OCI-LY7 (cell line): ENCODE data around the gene HDAC9. TPM values are rescaled to one million over a fixed set of nuclear protein-coding genes. Genes with fewer than 3 reads are reported as not detected.

Source experiments
- BruUV-seq: library from RNA; stranded (reverse); fragments of 400-500 nt; replicated peaks from 2 replicates; lab custom pipeline; 2021; lab: Mats Ljungman, UMichigan
- CTCF ChIA-PET: fragments of 300-600 bp; sonication (Branson Sonifier 250); formaldehyde crosslinking; loops from one replicate; lab custom pipeline; 2022; ENCODE audit warnings: antibody characterized with exemption; ENCODE audit not compliant: unreplicated experiment; lab: Charles Lee
- POLR2A ChIA-PET: fragments of 300-600 bp; sonication (Branson Sonifier 250); formaldehyde crosslinking; loops from one replicate; lab custom pipeline; 2022; ENCODE audit warnings: antibody characterized with exemption; lab: Charles Lee
- DNase-seq: peaks from one replicate; pipeline ENCODE4 v3.0.0-alpha.2; 2015; ENCODE audit warnings: low spot score
- H2AFZ ChIP-seq: fragments of 200-600 bp; sonication (generic), shearing (Covaris generic); 2 replicates; pipeline ENCODE4 v1.6.1; 2014; ENCODE audit warnings: mild to moderate bottlenecking, antibody characterized with exemption, low read length, moderate library complexity
- H3K27ac ChIP-seq: fragments of 200-600 bp; sonication (generic); 2 replicates; pipeline ENCODE4 v1.5.1; 2014; ENCODE audit warnings: mixed run types, low read depth, mild to moderate bottlenecking, moderate library complexity, low read length, inconsistent platforms; ENCODE audit not compliant: poor library complexity, severe bottlenecking
- H3K36me3 ChIP-seq: fragments of 200-600 bp; sonication (generic); 2 replicates; pipeline ENCODE4 v1.6.1; 2014; ENCODE audit warnings: mild to moderate bottlenecking, antibody characterized with exemption, low read length, moderate library complexity, mixed read lengths; ENCODE audit not compliant: insufficient read depth
- H3K4me1 ChIP-seq: fragments of 200-600 bp; sonication (generic); 2 replicates; pipeline ENCODE4 v1.5.1; 2014; ENCODE audit warnings: mild to moderate bottlenecking, low read length; ENCODE audit not compliant: insufficient read depth, poor library complexity, severe bottlenecking
- H3K4me2 ChIP-seq: fragments of 200-600 bp; sonication (generic); 2 replicates; pipeline ENCODE4 v1.6.1; 2014; ENCODE audit warnings: mild to moderate bottlenecking, low read length
- H3K4me3 ChIP-seq: fragments of 200-600 bp; sonication (generic); 2 replicates; pipeline ENCODE4 v1.5.1; 2014; ENCODE audit warnings: mild to moderate bottlenecking, low read depth, low read length; ENCODE audit not compliant: poor library complexity, severe bottlenecking
- H3K79me2 ChIP-seq: fragments of 200-600 bp; sonication (generic); 2 replicates; pipeline ENCODE4 v1.6.1; 2016; ENCODE audit warnings: low read depth, mild to moderate bottlenecking, low read length, moderate library complexity, mixed read lengths; ENCODE audit not compliant: insufficient read depth
- H3K9me2 ChIP-seq: fragments of 200-600 bp; sonication (generic); 2 replicates; pipeline ENCODE4 v1.6.1; 2016; ENCODE audit warnings: mild to moderate bottlenecking, low read length, mixed read lengths; ENCODE audit not compliant: insufficient read depth
- H3K9me3 ChIP-seq: fragments of 200-600 bp; sonication (generic); 2 replicates; pipeline ENCODE4 v1.6.1; 2014; ENCODE audit warnings: mild to moderate bottlenecking, mixed run types, low read length, mixed read lengths
- H4K20me1 ChIP-seq: fragments of 200-600 bp; sonication (generic); 2 replicates; pipeline ENCODE4 v1.6.1; 2014; ENCODE audit warnings: mild to moderate bottlenecking, antibody characterized with exemption, low read length, moderate library complexity, mixed read lengths; ENCODE audit not compliant: insufficient read depth
- EZH2phosphoT487 ChIP-seq: fragments of 200-600 bp; sonication (generic); IDR thresholded peaks from 2 replicates; pipeline ENCODE4 v1.6.1; 2018; ENCODE audit warnings: low read depth, borderline replicate concordance, mild to moderate bottlenecking, mixed run types, antibody characterized with exemption, low read length, moderate library complexity, mixed read lengths
- intact Hi-C: fragments of 100-400 bp; cut with micrococcal nuclease; formaldehyde crosslinking; loops from one replicate; pipeline ENCODE4 v1.10.0; 2022; ENCODE audit not compliant: unreplicated experiment
- total RNA-seq, 2 experiments: library from RNA; depleted of rRNA in 1 of 2; stranded (reverse); fragments of >200 nt in 1 of 2; shearing (Covaris generic) in 1 of 2; gene quantifications; 2 replicates each; pipeline ENCODE4 v1.2.3, GENCODE V29; 2014 to 2022
- TF ChIP-seq, protein P1 (sequence below): fragments of 200-600 bp; sonication (generic); conservative IDR thresholded peaks from 2 replicates; pipeline ENCODE4 v1.5.1; 2014; ENCODE audit warnings: mild to moderate bottlenecking, antibody characterized with exemption, low read length, moderate library complexity, mixed read lengths

The HDAC9 gene
- total RNA-seq, 2 experiments from 2014 or later: 58.8 to 91.7 TPM

DNA sequence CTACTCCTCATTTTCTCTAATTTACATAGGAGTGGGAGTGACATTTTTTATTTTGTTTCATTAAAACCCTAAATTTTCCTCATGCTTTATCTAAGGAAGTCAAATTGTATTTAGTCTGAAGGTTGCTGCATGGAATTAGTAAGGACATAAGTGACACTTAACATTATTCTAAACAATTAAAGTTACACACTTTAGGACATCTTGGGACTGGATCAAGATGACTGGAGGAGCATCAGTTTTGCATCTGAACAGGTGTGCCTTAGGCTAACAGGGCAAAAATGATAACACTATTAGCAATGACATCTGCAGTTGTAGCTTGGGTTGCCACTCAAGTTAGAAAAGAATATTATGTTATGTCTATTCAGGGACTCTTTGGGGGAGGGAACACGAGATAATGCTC, 199.4 kb downstream of the HDAC9 start:
- Histone ChIP-seq H3K9me2 (no peaks in the 10 kb centered on the region), H3K79me2 (no peaks in the 10 kb centered on the region), H3K36me3 (no peaks in the 10 kb centered on the region), H3K4me1 (no peaks in the 10 kb centered on the region), H3K4me2 (no peak overlapping the region), H4K20me1 (no peaks in the 10 kb centered on the region; the same call in 1 of the 2 replicates), H2AFZ (no peak overlapping the region), H3K27ac (no peak overlapping the region), H3K9me3 (no peaks in the 10 kb centered on the region), H3K4me3 (no peak overlapping the region)
- POLR2A ChIA-PET: interaction anchor here (0.6 kb wide), 1 partner anchor 21 kb away, joined by 3 read pairs; no protein-coding TSS in a partner anchor
- intact Hi-C loops: no loop called here
- CTCF ChIA-PET: no interaction called here
- no peak for TF ChIP-seq EZH2phosphoT487
- TF ChIP-seq, protein P1, sequence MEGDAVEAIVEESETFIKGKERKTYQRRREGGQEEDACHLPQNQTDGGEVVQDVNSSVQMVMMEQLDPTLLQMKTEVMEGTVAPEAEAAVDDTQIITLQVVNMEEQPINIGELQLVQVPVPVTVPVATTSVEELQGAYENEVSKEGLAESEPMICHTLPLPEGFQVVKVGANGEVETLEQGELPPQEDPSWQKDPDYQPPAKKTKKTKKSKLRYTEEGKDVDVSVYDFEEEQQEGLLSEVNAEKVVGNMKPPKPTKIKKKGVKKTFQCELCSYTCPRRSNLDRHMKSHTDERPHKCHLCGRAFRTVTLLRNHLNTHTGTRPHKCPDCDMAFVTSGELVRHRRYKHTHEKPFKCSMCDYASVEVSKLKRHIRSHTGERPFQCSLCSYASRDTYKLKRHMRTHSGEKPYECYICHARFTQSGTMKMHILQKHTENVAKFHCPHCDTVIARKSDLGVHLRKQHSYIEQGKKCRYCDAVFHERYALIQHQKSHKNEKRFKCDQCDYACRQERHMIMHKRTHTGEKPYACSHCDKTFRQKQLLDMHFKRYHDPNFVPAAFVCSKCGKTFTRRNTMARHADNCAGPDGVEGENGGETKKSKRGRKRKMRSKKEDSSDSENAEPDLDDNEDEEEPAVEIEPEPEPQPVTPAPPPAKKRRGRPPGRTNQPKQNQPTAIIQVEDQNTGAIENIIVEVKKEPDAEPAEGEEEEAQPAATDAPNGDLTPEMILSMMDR: no peak
- no TSS peak for BruUV-seq
- DNase-seq: no peak

GRCh38 chr7:18698258-18698734, 202.7 kb downstream of the HDAC9 start:
- Histone ChIP-seq H3K27ac (no peak overlapping the region), H2AFZ (no peak overlapping the region), H3K79me2 (no peaks in the 10 kb centered on the region), H3K36me3 (no peaks in the 10 kb centered on the region), H3K4me2 (no peak overlapping the region), H4K20me1 (no peaks in the 10 kb centered on the region; the same call in 1 of the 2 replicates), H3K9me2 (no peaks in the 10 kb centered on the region), H3K4me1 (no peaks in the 10 kb centered on the region), H3K9me3 (no peaks in the 10 kb centered on the region), H3K4me3 (no peak overlapping the region)
- DNase-seq: no peak
- POLR2A ChIA-PET: no interaction called here
- no TSS peak for BruUV-seq
- intact Hi-C loops: no loop called here
- CTCF ChIA-PET: no interaction called here
- no peak for TF ChIP-seq EZH2phosphoT487
- TF ChIP-seq, protein P1: no peak

GRCh38 chr7:18700147-18700546, 204.6 kb downstream of the HDAC9 start:
- peak; percentile 40 for DNase-seq
- Histone ChIP-seq H2AFZ (no peak overlapping the region), H4K20me1 (no peaks in the 10 kb centered on the region; the same call in 1 of the 2 replicates), H3K36me3 (no peaks in the 10 kb centered on the region), H3K4me1 (no peaks in the 10 kb centered on the region), H3K4me2 (no peak overlapping the region), H3K4me3 (no peak overlapping the region), H3K9me2 (no peaks in the 10 kb centered on the region), H3K27ac (no peak overlapping the region), H3K79me2 (no peaks in the 10 kb centered on the region), H3K9me3 (no peaks in the 10 kb centered on the region)
- POLR2A ChIA-PET: no interaction called here
- BruUV-seq: no TSS peak
- CTCF ChIA-PET: no interaction called here
- TF ChIP-seq, protein P1: peak; percentile 79
- no peak for TF ChIP-seq EZH2phosphoT487
- intact Hi-C loops: no loop called here
